Spleen (tissue), 11 donors: ENCODE measurements around the gene CSNK1E. TPM values are rescaled to one million over a fixed set of nuclear protein-coding genes. Genes with fewer than 3 reads are reported as not detected.

Source experiments
- DNase-seq: peaks from one replicate; pipeline ENCODE4 v3.0.0-alpha.2; 2020
- H3K27ac ChIP-seq, 8 donors: fragments of 200-600 bp; sonication (generic) in 7 of 8; 1 replicate in 4 of 8; 2 replicates in 4 of 8; pipeline versions ENCODE4 v1.5.0 to v1.8.0; 2016 to 2021; ENCODE audit warnings: inconsistent platforms in 4 of 8, mild to moderate bottlenecking in 4 of 8, moderate library complexity in 1 of 8
- H3K27me3 ChIP-seq, 7 donors: fragments of 200-600 bp; sonication (generic) in 6 of 7; replicated peaks in 1 of 7; 1 replicate in 4 of 7; 2 replicates in 3 of 7; pipeline versions ENCODE4 v1.5.0 to v1.8.0; 2016 to 2021; ENCODE audit warnings: inconsistent platforms in 3 of 7, mild to moderate bottlenecking in 1 of 7
- H3K36me3 ChIP-seq, 6 donors: fragments of 200-600 bp; sonication (generic) in 5 of 6; 1 replicate in 4 of 6; 2 replicates in 2 of 6; pipeline versions ENCODE4 v1.5.0 to v1.8.0; 2016 to 2021; ENCODE audit warnings: inconsistent platforms in 2 of 6
- H3K4me1 ChIP-seq, 6 donors: fragments of 200-600 bp; sonication (generic) in 5 of 6; 1 replicate in 3 of 6; 2 replicates in 3 of 6; pipeline versions ENCODE4 v1.5.0 to v1.8.0; 2016 to 2021; ENCODE audit warnings: inconsistent platforms in 3 of 6
- H3K4me3 ChIP-seq, 8 donors: fragments of 200-600 bp; sonication (generic) in 7 of 8; 1 replicate in 4 of 8; 2 replicates in 4 of 8; pipeline versions ENCODE4 v1.5.0 to v1.8.0; 2016 to 2021; ENCODE audit warnings: inconsistent platforms in 4 of 8, mild to moderate bottlenecking in 4 of 8, moderate library complexity in 2 of 8
- H3K9me3 ChIP-seq, 8 donors: fragments of 200-600 bp; sonication (generic) in 7 of 8; 1 replicate in 4 of 8; 2 replicates in 4 of 8; pipeline versions ENCODE4 v1.5.0 to v1.8.0; 2016 to 2021; ENCODE audit warnings: inconsistent platforms in 4 of 8
- CTCF ChIP-seq, 11 experiments: fragments of 200-600 bp in 7 of 11; fragments of 450-650 bp in 4 of 11; sonication (generic) in 4 of 11; IDR thresholded peaks in 8 of 11; conservative IDR thresholded peaks in 3 of 11; 1 replicate in 7 of 11; 2 replicates in 4 of 11; pipeline versions ENCODE4 v1.4.0 to v1.8.0; 2016 to 2021; ENCODE audit warnings: antibody characterized with exemption in 11 of 11, inconsistent platforms in 4 of 11, mild to moderate bottlenecking in 1 of 11
- POLR2A ChIP-seq, 3 donors: fragments of 450-650 bp; IDR thresholded peaks; one replicate each; pipeline ENCODE4 v1.5.1; 2017; ENCODE audit warnings: antibody characterized with exemption in 3 of 3, mild to moderate bottlenecking in 1 of 3
- POLR2AphosphoS5 ChIP-seq, 3 donors: sonication (generic); formaldehyde crosslinking; IDR thresholded peaks; one replicate each; pipeline ENCODE4 v1.5.1; 2017; ENCODE audit warnings: antibody characterized with exemption in 3 of 3
- WGBS, 5 donors: extraction: QIAGEN DNeasy Blood & Tissue Kit in 3 of 5; methylation state at CpG; one replicate each; pipeline versions ENCODE4 v1.1.5 to v1.1.7; 2013 to 2018; 5-methylcytosine and 5-hydroxymethylcytosine counted together
- intact Hi-C: fragments of 100-400 bp; cut with DNase I; formaldehyde crosslinking; loops from one replicate; pipeline ENCODE4 v1.15.0; 2023; ENCODE audit warnings: low total_unique reads
- polyA plus RNA-seq, 3 donors: library from polyadenylated mRNA; stranded (reverse); fragments of 200-250 nt; gene quantifications; one replicate each; pipeline ENCODE4 v1.2.1, GENCODE V29; 2013
- total RNA-seq, 7 donors: library from RNA; depleted of rRNA in 3 of 7; stranded (reverse); fragments of >200 nt in 3 of 7; fragmentation: NEBNext Ultra II Directional in 4 of 7; extraction: Animal tissue kit (Norgen Biotek cat#: 25700) in 4 of 7; gene quantifications; one replicate each; pipeline versions ENCODE4 v1.1.0 to v1.2.1, GENCODE V29; 2016 to 2021
- donor health status: healthy with polysubstance abuse.
- donor health status: DM: no; HTN: no; CAD: no; lungs with moderate emphysema.
- donor health status: DM: no; HTN: no; CAD: no.
- donor health status: Bipolar disorder and iron deficiency.
- donor health status: healthy.
- donor health status: DM: no; HTN: no; CAD: no.
- donor health status: DM: yes; HTN: yes; CAD: no.

The CSNK1E gene
- total and polyA plus RNA-seq, 10 donors = 32.8 to 157 (median 103) TPM

DNA sequence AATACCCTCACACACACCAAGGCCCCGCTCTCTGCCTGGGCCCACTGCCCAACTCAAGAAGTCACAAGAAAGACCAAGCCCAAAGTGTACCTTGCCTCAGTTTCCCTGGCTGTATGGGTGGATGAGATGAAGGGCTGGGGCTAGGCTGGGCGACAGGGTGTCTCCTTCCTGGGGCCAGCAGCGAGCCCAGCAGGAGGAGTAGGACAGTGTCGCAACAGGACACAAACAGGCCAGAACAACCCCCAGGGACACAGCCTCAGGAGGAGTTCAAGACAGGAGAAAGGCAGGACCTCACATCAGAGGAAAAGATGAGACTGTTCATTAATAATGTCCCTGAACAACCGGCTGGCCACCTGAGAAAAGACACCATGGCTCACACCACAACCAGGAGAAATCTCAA lies 13.3 kb downstream of the CSNK1E start:
- H3K27ac ChIP-seq = peak overlapping the region in 3 of 8 donors; percentile 9 to 73 (median 28)
- intact Hi-C loops = no loop called here
- H3K36me3 ChIP-seq = peaks cover 3 to 76% (median 45%) of the 10 kb centered on the region in 6 donors
- no peaks in the 10 kb centered on the region for H3K27me3 ChIP-seq
- no peak for DNase-seq
- TF ChIP-seq POLR2AphosphoS5 (IDR thresholded peaks at IDR 0.05) = no peak
- no peak for TF ChIP-seq CTCF (IDR thresholded peaks at IDR 0.05 in 8 of 11, conservative IDR thresholded peaks at IDR 0.05 in 3 of 11)
- TF ChIP-seq POLR2A (IDR thresholded peaks at IDR 0.05) = no peak
- WGBS, 5 donors = 80 to 91% (median 86%) methylated on average over 5 of the region's 5 CpGs
- H3K9me3 ChIP-seq = no peaks in the 10 kb centered on the region
- no peak overlapping the region for H3K4me3 ChIP-seq
- peaks cover 29 to 60% (median 45%) of the 10 kb centered on the region in 6 donors for H3K4me1 ChIP-seq

DNA sequence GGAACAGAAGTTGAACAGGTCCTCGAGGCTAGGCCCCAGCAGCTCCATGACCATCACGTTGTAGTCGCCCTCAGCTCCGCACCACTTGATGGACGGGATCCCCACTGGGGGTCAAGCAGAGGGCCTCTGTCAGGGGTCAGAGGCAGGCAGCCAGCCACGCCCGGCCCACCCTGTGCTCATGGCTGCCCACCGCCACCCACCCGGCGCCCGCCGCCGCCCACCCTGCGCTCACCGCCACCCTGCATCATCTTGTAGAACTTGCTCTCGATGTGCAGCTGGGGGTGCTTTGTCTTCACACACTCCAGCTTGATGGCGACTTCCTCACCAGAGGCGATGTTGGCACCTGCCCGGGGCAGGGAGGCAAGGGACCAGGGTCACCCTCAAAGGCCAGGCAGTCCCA lies 14.3 kb downstream of the CSNK1E start:
- Histone ChIP-seq H3K36me3 (peaks cover 11 to 77% (median 56%) of the 10 kb centered on the region in 6 donors), H3K4me1 (peaks cover 29 to 49% (median 38%) of the 10 kb centered on the region in 6 donors), H3K27ac (peak overlapping the region in 1 of 8 donors; percentile 73), H3K4me3 (no peak overlapping the region), H3K27me3 (no peaks in the 10 kb centered on the region), H3K9me3 (no peaks in the 10 kb centered on the region)
- no peak for DNase-seq
- WGBS, 5 donors = 90 to 96% (median 95%) methylated on average over 15 to 19 of the region's 19 CpGs
- intact Hi-C loops = no loop called here
- TF ChIP-seq CTCF (IDR thresholded peaks at IDR 0.05 in 8 of 11, conservative IDR thresholded peaks at IDR 0.05 in 3 of 11) (no peak), POLR2AphosphoS5 (IDR thresholded peaks at IDR 0.05) (no peak), POLR2A (IDR thresholded peaks at IDR 0.05) (no peak)

DNA sequence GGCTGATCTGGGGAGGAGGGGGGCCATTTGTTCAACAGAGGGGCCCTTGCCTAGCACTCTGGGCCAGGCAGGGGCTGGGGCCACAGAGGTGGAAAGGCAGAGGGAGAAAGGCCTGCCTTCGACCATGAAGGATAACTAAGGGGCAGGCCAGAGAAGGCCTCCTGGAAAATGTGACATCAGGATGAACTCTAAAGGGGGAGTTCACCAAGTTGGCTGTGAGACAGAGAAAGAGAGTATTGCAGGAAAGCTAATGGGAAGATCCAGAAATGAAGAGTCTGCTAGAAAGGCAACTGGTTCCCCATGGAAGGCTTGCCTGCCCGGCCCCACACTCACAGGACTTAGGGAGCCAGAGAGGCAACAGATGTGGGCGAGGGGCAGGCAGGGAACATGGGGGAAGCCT lies 16.3 kb downstream of the CSNK1E start:
- DNase-seq = peak; percentile 69
- no peaks in the 10 kb centered on the region for H3K27me3 ChIP-seq
- H3K4me1 ChIP-seq = peaks cover 17 to 30% (median 24%) of the 10 kb centered on the region in 6 donors
- TF ChIP-seq POLR2AphosphoS5 (IDR thresholded peaks at IDR 0.05) = no peak
- TF ChIP-seq CTCF (IDR thresholded peaks at IDR 0.05 in 8 of 11, conservative IDR thresholded peaks at IDR 0.05 in 3 of 11) = no peak
- TF ChIP-seq POLR2A (IDR thresholded peaks at IDR 0.05) = no peak
- no peak overlapping the region for H3K27ac ChIP-seq
- 73 to 94% (median 90%) methylated on average over 3 of the region's 3 CpGs for WGBS, 5 donors
- H3K36me3 ChIP-seq = peaks cover 12 to 87% (median 76%) of the 10 kb centered on the region in 6 donors
- intact Hi-C loops = no loop called here
- H3K9me3 ChIP-seq = no peaks in the 10 kb centered on the region
- H3K4me3 ChIP-seq = no peak overlapping the region

- H3K4me1 ChIP-seq = peaks cover 11 to 24% (median 18%) of the 10 kb centered on the region in 6 donors
- no peak overlapping the region for H3K27ac ChIP-seq
- intact Hi-C loops = no loop called here
- 85 to 90% (median 89%) methylated on average over 26 of the region's 26 CpGs for WGBS, 5 donors
- TF ChIP-seq POLR2AphosphoS5 (IDR thresholded peaks at IDR 0.05) = peak in 1 of 3 donors; percentile 25
- TF ChIP-seq CTCF (IDR thresholded peaks at IDR 0.05 in 8 of 11, conservative IDR thresholded peaks at IDR 0.05 in 3 of 11) = no peak
- H3K27me3 ChIP-seq = no peaks in the 10 kb centered on the region
- no peaks in the 10 kb centered on the region for H3K9me3 ChIP-seq
- H3K36me3 ChIP-seq = peaks cover 12 to 93% (median 81%) of the 10 kb centered on the region in 6 donors
- H3K4me3 ChIP-seq = no peak overlapping the region
- no peak for DNase-seq
Observed at GRCh38 chr22:38300197-38300945, 16.9 kb downstream of the CSNK1E start.
